ENCODE measurements around the gene DEPDC7. TPM values are rescaled to one million over a fixed set of nuclear protein-coding genes. Genes with fewer than 3 reads are reported as not detected.
A peak's percentile ranks its signal among the peaks of the same experiment; 100 is the strongest.
"Not testable (repeated sequence)": the region's sequence is repeated elsewhere in the genome, so short reads cannot be mapped to it uniquely, and the experiment has no call there.

DEPDC7 gene
- total RNA-seq, 2 donors from 2014 or later, result 1.2 to 2.4 TPM

DNA sequence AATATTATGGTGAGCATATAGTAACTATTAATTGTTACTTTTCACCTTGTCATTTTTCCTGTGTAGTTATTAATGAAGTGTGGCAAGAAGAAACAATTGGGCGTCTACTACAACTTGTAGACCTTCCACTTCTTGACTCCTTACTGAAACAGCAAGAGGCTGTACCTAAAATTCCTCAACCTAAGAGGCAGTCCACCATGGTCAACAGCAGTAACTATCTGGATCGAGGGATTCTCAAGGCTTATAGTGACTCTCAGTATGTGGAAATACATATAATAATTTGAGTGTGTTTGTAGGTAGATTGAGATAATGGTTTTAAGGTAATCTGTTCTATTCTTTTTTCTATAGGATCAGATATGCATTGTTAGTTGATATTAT is 12.8 kb downstream of the DEPDC7 start:
- DNase-seq (no peak), ATAC-seq (replicated peaks in 1 of 2) (no peak)
- Mint-ChIP-seq H3K9me3 (no peaks in the 10 kb centered on the region), H3K36me3 (ENCODE audit: insufficient read depth in 2 of 2) (peaks cover 0 to 1% of the 10 kb centered on the region in 2 donors), H3K4me3 (no peak overlapping the region), H3K27me3 (ENCODE audit: low read depth) (peaks cover 6% of the 10 kb centered on the region), H3K27ac (no peak overlapping the region), H3K4me1 (ENCODE audit: low read depth) (peaks cover 5% of the 10 kb centered on the region)

DNA sequence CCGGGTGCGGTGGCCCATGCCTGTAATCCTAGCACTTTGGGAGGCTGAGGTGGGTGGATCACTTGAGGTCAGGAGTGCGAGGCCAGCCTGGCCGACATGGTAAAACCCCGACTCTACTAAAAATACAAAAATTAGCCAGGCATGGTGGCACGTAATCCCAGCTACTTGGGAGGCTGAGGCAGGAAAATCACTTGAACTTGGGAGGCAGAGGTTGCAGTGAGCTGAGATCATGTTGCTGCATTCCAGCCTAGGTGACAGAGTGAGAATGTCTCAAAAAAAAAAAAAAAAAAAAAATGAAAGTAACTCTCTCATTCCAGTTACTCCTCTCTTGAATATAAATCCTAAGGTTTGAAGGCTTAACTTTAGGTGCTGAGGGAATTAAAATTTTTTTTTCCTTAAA is 13.5 kb downstream of the DEPDC7 start:
- not testable (repeated sequence) for H3K9me3 Mint-ChIP-seq; DNase-seq; H3K27me3 Mint-ChIP-seq (ENCODE audit: low read depth); H3K36me3 Mint-ChIP-seq (ENCODE audit: insufficient read depth in 2 of 2); H3K27ac Mint-ChIP-seq; H3K4me3 Mint-ChIP-seq; H3K4me1 Mint-ChIP-seq (ENCODE audit: low read depth); ATAC-seq (replicated peaks in 1 of 2)

DNA sequence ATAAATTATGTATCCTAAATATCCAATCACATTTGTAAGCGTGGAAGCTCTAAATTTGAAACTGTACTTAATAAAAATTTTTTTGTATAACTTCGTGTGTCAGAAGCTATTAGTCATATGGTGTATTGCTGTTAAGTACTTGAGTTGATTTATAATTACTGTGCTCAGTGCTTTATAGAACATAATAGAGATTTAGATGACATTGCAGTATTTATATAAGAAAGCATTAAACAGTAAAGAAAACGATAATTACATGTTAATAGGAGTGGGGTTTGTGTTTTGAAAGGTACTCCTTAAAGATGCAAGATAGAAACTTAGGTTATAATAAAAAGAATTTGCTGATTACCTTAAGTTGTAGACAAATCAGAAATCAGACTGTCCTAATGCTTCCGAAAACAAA is 17.8 kb downstream of the DEPDC7 start:
- Mint-ChIP-seq H3K27ac (no peak overlapping the region), H3K36me3 (ENCODE audit: insufficient read depth in 2 of 2) (peaks cover 0 to 1% of the 10 kb centered on the region in 2 donors), H3K27me3 (ENCODE audit: low read depth) (peaks cover 23% of the 10 kb centered on the region), H3K4me3 (no peak overlapping the region), H3K4me1 (ENCODE audit: low read depth) (no peaks in the 10 kb centered on the region), H3K9me3 (no peaks in the 10 kb centered on the region)
- ATAC-seq (replicated peaks in 1 of 2) (no peak), DNase-seq (no peak)

DNA sequence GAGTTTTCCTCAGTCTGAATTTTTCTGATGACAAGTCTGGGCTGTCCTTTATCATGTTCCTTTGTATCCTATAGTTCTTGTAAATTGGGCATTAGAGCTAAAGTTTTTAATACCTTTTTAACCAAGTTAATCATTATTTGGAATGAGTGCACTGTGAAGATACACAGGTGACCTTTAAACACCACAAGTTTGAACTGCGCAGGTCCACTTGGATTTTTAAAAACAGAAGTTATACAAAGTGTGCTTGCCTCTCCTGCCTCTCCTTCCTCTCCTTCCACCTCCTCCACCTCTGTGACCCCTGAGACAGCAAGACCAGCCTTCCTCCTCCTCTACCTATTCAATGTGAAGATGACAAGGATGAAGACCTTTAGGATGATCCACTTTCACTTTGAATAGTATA is 19.3 kb downstream of the DEPDC7 start:
- no peaks in the 10 kb centered on the region for H3K9me3 Mint-ChIP-seq
- H3K27me3 Mint-ChIP-seq (ENCODE audit: low read depth), result peaks cover 23% of the 10 kb centered on the region
- no peak for DNase-seq
- peaks cover under 1% of the 10 kb centered on the region for H3K4me1 Mint-ChIP-seq (ENCODE audit: low read depth)
- peaks cover 1 to 2% of the 10 kb centered on the region in 2 donors for H3K36me3 Mint-ChIP-seq (ENCODE audit: insufficient read depth in 2 of 2)
- no peak overlapping the region for H3K4me3 Mint-ChIP-seq
- H3K27ac Mint-ChIP-seq, result no peak overlapping the region
- ATAC-seq (replicated peaks in 1 of 2), result no peak

DNA sequence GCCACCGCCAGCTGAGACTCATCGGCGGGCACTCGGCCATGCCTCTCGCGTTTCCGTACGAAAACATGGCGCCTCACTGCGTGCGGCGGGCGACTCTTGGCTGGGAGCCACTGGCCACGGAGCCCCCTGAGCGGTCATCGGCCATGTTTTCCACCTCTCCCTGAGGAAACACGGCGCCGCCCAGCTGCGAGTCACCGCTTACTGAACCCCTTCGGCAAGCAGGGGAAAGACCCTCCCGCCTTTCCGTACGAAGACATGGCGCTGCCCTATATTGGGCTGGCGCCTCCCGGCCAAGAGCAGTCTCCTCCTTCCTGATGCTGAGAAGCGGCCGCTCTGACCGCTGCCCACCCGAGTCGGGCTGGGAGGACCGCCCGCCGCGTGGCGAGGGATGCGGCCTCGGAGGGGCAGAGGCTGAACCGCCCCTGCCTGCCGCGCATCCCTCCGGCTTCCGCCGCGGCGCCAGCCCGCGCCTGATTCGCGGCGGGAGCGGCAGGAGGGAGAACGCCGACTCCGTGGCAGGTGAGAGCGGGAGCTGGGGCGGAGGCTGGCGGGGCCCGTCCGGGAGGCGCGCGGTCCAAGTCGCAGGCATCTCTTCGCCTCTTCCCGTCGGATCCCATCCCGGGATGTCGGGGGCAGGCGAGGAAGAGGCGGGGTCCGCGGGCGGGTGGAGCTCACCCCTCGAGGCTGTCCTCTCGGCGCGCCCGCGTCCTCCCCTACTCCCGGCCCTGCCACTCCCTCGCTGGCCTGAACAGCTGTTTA is 23.8 kb downstream of the DEPDC7 start, which contains the start of gene TCP11L1:
Gene TCP11L1 (plus strand): TSS at position 299 of the 759 bp plus-strand sequence. CDS start 4,202 bp downstream, outside the sequence.
- peak; percentile 84 to 86 for DNase-seq
- Mint-ChIP-seq H3K9me3 (no peaks in the 10 kb centered on the region), H3K36me3 (ENCODE audit: insufficient read depth in 2 of 2) (peaks cover 0 to 2% of the 10 kb centered on the region in 2 donors), H3K4me3 (peak within 1 kb of the TSS; percentile 86 to 91), H3K27ac (peak within 1 kb of the TSS; percentile 94), H3K4me1 (ENCODE audit: low read depth) (peaks cover 29% of the 10 kb centered on the region), H3K27me3 (ENCODE audit: low read depth) (peaks cover 17% of the 10 kb centered on the region)
- peak; percentile 80 to 81 for ATAC-seq (replicated peaks in 1 of 2)

DNA sequence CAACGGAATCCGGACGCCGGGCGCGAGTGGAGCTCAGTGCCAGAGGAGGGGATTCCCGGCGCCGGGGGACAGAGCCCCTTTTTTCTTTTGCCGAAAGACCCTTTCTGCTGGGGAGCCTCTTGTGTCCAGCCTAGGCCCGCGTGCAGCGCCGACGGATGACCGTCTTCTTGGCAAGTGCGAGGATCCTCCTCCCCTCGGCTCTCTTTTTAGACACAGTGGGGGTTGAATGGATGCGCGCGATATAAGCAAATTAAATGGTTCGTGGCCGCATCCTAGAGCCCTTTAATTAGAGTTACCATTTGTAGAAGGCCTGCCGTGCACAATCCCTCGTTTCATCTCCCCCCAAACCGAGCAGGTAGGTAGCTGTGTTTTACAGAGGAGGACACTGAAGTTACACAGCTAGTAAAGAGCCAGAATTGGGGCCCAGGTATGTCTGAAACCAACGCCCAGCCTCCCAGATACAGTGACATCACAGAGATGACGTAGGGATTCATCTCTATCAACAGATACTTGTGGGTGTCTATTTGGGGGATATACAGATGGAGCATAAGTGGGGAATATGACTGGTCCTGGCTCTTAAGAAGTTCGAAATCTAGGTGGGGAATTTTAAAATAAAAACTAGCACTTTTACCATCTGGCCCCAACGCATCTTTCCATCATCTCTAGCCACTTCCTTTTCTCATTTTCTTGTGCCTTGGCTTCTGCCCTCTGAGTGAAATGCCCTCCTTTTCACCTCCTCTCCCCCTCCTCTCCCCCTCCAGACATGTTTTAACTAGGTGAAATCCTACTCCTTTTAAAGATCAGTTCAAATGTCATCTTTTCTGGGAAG is 24.6 kb downstream of the DEPDC7 start:
- DNase-seq (peak; percentile 31 to 51), ATAC-seq (replicated peaks in 1 of 2) (peak; percentile 54 to 55)
- peaks cover 29% of the 10 kb centered on the region for H3K4me1 Mint-ChIP-seq (ENCODE audit: low read depth)
- H3K36me3 Mint-ChIP-seq (ENCODE audit: insufficient read depth in 2 of 2), result peaks cover 0 to 2% of the 10 kb centered on the region in 2 donors
- peaks cover 9% of the 10 kb centered on the region for H3K27me3 Mint-ChIP-seq (ENCODE audit: low read depth)
- peak overlapping the region; percentile 86 to 91 for H3K4me3 Mint-ChIP-seq
- no peaks in the 10 kb centered on the region for H3K9me3 Mint-ChIP-seq
- H3K27ac Mint-ChIP-seq, result peak overlapping the region; percentile 88

DNA sequence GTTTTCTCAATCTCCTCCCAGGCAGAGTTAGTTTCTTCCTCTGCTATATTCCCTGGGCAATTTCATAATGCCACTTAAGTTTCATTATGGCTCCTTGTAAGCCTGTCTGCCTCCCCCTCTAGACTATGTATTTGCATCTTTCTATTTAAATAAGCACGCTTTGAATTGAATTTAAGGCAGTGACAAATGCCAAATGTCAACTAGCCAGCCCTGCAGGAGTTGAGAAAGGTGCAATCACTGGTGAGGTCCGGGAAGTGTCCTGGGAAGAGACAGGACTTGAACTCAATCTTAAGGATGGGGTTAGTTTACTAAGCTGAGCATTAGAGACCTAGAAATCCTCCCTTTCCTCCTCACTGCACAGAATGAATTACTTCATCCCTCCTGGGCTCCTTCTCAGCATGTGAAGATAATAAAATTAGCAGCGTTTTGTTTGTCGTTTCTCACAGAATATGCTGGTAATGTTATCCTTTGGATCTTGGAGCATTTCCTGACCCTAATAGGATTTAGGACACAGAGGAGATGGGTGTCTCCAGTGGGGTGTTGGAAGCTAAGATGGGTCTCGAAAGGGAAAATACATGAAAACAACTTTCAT is 25.3 kb downstream of the DEPDC7 start:
- peak overlapping the region; percentile 86 to 91 for H3K4me3 Mint-ChIP-seq
- H3K4me1 Mint-ChIP-seq (ENCODE audit: low read depth), result peaks cover 29% of the 10 kb centered on the region
- no peak overlapping the region for H3K27ac Mint-ChIP-seq
- peak; percentile 22 to 28 for ATAC-seq (replicated peaks in 1 of 2)
- DNase-seq, result no peak
- peaks cover 2 to 5% of the 10 kb centered on the region in 2 donors for H3K36me3 Mint-ChIP-seq (ENCODE audit: insufficient read depth in 2 of 2)
- H3K9me3 Mint-ChIP-seq, result no peaks in the 10 kb centered on the region
- H3K27me3 Mint-ChIP-seq (ENCODE audit: low read depth), result peaks cover 2% of the 10 kb centered on the region

DNA sequence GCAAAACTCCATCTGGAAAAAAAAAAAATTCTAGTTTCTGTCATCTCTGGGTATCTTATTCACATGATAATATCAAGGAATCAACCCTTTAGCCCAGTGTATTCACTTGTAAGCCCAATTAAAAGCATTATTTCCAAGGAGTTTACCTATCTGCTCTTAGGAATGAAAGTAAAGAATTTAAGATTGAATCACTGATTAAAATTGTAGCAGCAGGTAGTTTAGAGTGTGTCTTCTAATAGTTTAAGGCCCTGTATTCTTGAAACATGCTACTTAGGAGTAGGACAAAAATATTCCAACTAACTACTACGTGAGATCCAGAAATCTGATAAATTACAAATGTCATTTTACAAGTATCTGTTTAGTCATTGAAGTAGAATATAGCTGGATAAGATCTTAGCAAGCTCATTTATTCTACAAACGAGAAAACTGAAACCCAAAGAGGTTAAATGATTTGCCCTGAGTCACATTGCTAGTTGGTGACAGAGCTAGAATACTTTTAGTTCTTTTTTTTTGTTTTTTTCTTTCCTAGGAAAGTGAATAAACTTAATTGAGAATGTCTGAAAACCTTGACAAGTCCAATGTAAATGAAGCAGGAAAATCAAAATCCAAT is 27.6 kb downstream of the DEPDC7 start:
- Mint-ChIP-seq H3K4me1 (ENCODE audit: low read depth) (peaks cover 29% of the 10 kb centered on the region), H3K36me3 (ENCODE audit: insufficient read depth in 2 of 2) (peaks cover 2 to 11% of the 10 kb centered on the region in 2 donors), H3K9me3 (no peaks in the 10 kb centered on the region), H3K27me3 (ENCODE audit: low read depth) (no peaks in the 10 kb centered on the region), H3K4me3 (peak overlapping the region in 1 of 2 donors; percentile 75), H3K27ac (peak overlapping the region; percentile 65)
- peak; percentile 24 to 38 for ATAC-seq (replicated peaks in 1 of 2)
- DNase-seq, result no peak

DNA sequence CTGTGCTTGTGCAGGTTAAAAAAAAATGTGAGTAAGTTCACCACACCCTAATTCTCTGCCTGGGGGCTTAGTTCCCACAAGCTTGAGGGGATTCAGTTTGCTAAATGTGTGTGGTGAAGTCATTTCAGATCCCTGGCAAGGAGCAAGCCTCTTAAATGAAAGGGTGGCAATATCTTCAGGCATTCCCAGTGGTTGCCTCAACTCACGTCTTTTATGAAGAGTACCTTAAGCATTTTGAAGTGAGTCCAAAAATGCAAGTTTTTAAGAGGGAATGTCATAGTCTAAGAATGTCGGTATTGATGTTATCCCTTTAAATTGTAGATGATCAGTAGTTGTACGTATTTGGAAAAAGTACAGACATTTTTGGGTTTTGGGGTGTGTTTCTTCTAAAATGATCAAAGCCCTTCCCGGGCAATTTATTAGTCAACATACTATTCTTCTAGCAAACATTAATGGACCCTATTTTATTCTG is 28.6 kb downstream of the DEPDC7 start:
- Mint-ChIP-seq H3K9me3 (no peaks in the 10 kb centered on the region), H3K27ac (no peak overlapping the region), H3K4me3 (no peak overlapping the region), H3K27me3 (ENCODE audit: low read depth) (no peaks in the 10 kb centered on the region), H3K36me3 (ENCODE audit: insufficient read depth in 2 of 2) (peaks cover 2 to 11% of the 10 kb centered on the region in 2 donors), H3K4me1 (ENCODE audit: low read depth) (peaks cover 29% of the 10 kb centered on the region)
- ATAC-seq (replicated peaks in 1 of 2), result no peak
- DNase-seq, result no peak

DNA sequence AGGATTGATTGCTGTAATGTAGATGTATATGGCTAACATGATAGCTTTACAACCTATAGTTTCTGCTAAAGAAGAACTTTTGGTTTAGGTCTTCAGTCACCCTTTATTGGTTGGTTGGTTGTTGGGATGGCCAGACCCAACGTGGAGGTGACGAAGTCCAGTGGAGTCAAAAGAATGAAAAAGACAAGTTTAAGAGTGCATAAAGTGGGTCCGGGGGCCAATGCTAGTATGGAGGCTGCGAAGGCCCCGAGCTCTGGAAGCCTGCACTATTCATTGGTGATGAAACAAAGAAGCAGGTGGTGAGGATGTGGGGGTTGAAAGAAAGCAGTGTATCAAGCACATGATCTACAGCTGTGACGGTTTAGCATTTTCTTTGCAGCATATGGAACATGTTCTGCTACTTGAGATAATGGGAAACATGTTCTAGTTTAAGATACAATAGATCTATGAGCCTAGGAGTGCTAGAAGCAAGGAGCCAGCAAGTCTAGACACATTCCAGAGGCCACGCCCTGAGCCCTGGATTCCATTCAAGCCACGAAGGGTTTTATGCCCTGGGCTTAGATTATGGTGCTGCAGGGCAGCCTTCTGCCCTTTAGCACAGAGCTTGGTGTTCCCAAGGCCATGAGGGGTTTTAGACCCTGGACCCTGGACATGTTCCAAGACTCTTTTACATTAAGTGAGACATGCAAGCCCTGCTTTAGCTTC is 30.0 kb downstream of the DEPDC7 start:
- no peaks in the 10 kb centered on the region for H3K27me3 Mint-ChIP-seq (ENCODE audit: low read depth)
- peaks cover 2 to 11% of the 10 kb centered on the region in 2 donors for H3K36me3 Mint-ChIP-seq (ENCODE audit: insufficient read depth in 2 of 2)
- no peak overlapping the region for H3K27ac Mint-ChIP-seq
- H3K9me3 Mint-ChIP-seq, result no peaks in the 10 kb centered on the region
- ATAC-seq (replicated peaks in 1 of 2), result no peak
- no peak overlapping the region for H3K4me3 Mint-ChIP-seq
- peaks cover 22% of the 10 kb centered on the region for H3K4me1 Mint-ChIP-seq (ENCODE audit: low read depth)
- DNase-seq, result no peak

DNA sequence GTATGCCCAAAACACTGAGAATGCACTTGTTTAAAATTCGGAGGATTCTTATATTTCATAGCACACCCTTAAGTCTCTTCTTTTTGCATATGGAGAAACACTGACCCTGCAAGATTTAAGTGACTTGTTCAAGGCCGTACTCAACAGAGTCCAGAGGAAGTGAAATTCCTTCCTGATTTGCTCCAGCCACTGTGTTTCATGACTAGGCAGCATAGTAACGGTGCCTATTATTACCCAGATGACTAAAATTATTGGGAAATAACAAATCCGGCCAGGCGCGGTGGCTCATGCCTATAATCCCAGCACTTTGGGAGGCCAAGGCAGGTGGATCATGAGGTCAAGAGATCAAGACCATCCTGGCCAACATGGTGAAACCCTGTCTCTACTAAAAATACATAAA is 33.0 kb downstream of the DEPDC7 start:
- not testable (repeated sequence) for DNase-seq; H3K27me3 Mint-ChIP-seq (ENCODE audit: low read depth); H3K4me1 Mint-ChIP-seq (ENCODE audit: low read depth); H3K9me3 Mint-ChIP-seq; H3K27ac Mint-ChIP-seq; H3K4me3 Mint-ChIP-seq; ATAC-seq (replicated peaks in 1 of 2)
- H3K36me3 Mint-ChIP-seq (ENCODE audit: insufficient read depth in 2 of 2), result peaks cover 2 to 11% of the 10 kb centered on the region in 2 donors
